EL (cell line): Measurements from ENCODE around the gene CLCNKA.

Experiments used
- DNase-seq: peaks from one replicate; pipeline ENCODE4 v3.0.0-alpha.2; 2016

Gene CLCNKA

GRCh38 chr1:16082283-16083038, 60.6 kb downstream of the CLCNKA start:
- peak; percentile 64 for DNase-seq

- DNase-seq, result no peak
These were observed 61.6 kb downstream of the CLCNKA start for GRCh38 chr1:16083486-16083885.
